Kidney (tissue), 14 donors: ENCODE measurements around the gene TAS1R3. TPM values are rescaled to one million over a fixed set of nuclear protein-coding genes. Genes with fewer than 3 reads are reported as not detected.

Experiments
- DNase-seq, 5 donors: peaks; one replicate each; pipeline ENCODE4 v3.0.0-alpha.2; 2013 to 2020
- FAIRE-seq: peaks from 2 replicates; lab custom pipeline; 2012; peaks lifted over from hg19 to GRCh38; lab: Jason Lieb, UNC
- H3K27ac ChIP-seq, 2 donors: one replicate each; pipeline ENCODE4 v1.7.0; 2013; ENCODE audit warnings: low read depth in 2 of 2, low read length in 2 of 2, inconsistent platforms in 1 of 2
- H3K27me3 ChIP-seq: one replicate; pipeline ENCODE4 v1.7.1; 2013; ENCODE audit warnings: low read length, inconsistent platforms; ENCODE audit not compliant: control insufficient read depth, insufficient read depth
- H3K36me3 ChIP-seq, 3 donors: one replicate each; pipeline versions ENCODE4 v1.7.0 to v1.7.1; 2013; ENCODE audit warnings: low read length in 3 of 3, control low read depth in 1 of 3, inconsistent platforms in 1 of 3; ENCODE audit not compliant: insufficient read depth in 3 of 3, control insufficient read depth in 2 of 3
- H3K4me1 ChIP-seq, 3 donors: one replicate each; pipeline versions ENCODE4 v1.7.0 to v1.7.1; 2013; ENCODE audit warnings: low read length in 3 of 3, inconsistent platforms in 1 of 3, low read depth in 1 of 3; ENCODE audit not compliant: control insufficient read depth in 2 of 3, insufficient read depth in 2 of 3
- H3K4me3 ChIP-seq, 3 donors: one replicate each; pipeline versions ENCODE4 v1.7.0 to v1.8.1; 2013; ENCODE audit warnings: low read length in 3 of 3, control low read depth in 1 of 3, inconsistent platforms in 1 of 3
- H3K9ac ChIP-seq, 3 donors: one replicate each; pipeline versions ENCODE4 v1.7.0 to v1.7.1; 2013; ENCODE audit warnings: low read length in 3 of 3, control low read depth in 1 of 3, inconsistent platforms in 1 of 3
- H3K9me3 ChIP-seq, 3 donors: one replicate each; pipeline versions ENCODE4 v1.7.0 to v1.7.1; 2013; ENCODE audit warnings: low read length in 3 of 3, control low read depth in 1 of 3, inconsistent platforms in 1 of 3; ENCODE audit not compliant: control insufficient read depth in 2 of 3, insufficient read depth in 1 of 3
- intact Hi-C: fragments of 100-400 bp; cut with DNase I; formaldehyde crosslinking; loops from one replicate; pipeline ENCODE4 v1.11.1; 2022
- polyA plus RNA-seq: library from polyadenylated mRNA; stranded (reverse); fragments of 350-450 nt; fragmentation: Illumina TruSeq; extraction: RNeasy Lipid Tissue Mini Kit (QIAGEN cat#74804); gene quantifications from one replicate; pipeline ENCODE4 v1.2.3, GENCODE V29; 2014; ENCODE audit warnings: low read depth, low replicate concordance; ENCODE audit not compliant: insufficient read depth
- total RNA-seq: library from RNA; stranded (reverse); fragmentation: NEBNext Ultra II Directional; extraction: Animal tissue kit (Norgen Biotek cat#: 25700); gene quantifications from one replicate; pipeline ENCODE4 v1.2.1, GENCODE V29; 2021
- TF ChIP-seq, protein P1 (sequence below): IDR thresholded peaks from 3 replicates; pipeline ENCODE4 v1.5.1; 2012; ENCODE audit warnings: mild to moderate bottlenecking, moderate library complexity, borderline replicate concordance; ENCODE audit not compliant: insufficient read depth; ENCODE audit errors: extremely low read depth
- donor health status: control.
- donor health status: control.
- donor health status: control.
- donor health status: control.
- donor health status: control.
- donor health status: DM: yes; HTN: yes; CAD: no.
- donor health status: Normal renal cell carcinoma (clear cell type).

The TAS1R3 gene
- total and polyA plus RNA-seq, 2 donors from 2014 or later, result 0.15 to 1.3 TPM

- intact Hi-C loops, result no loop called here
- no peak overlapping the region for H3K4me3 ChIP-seq
- TF ChIP-seq, protein P1, sequence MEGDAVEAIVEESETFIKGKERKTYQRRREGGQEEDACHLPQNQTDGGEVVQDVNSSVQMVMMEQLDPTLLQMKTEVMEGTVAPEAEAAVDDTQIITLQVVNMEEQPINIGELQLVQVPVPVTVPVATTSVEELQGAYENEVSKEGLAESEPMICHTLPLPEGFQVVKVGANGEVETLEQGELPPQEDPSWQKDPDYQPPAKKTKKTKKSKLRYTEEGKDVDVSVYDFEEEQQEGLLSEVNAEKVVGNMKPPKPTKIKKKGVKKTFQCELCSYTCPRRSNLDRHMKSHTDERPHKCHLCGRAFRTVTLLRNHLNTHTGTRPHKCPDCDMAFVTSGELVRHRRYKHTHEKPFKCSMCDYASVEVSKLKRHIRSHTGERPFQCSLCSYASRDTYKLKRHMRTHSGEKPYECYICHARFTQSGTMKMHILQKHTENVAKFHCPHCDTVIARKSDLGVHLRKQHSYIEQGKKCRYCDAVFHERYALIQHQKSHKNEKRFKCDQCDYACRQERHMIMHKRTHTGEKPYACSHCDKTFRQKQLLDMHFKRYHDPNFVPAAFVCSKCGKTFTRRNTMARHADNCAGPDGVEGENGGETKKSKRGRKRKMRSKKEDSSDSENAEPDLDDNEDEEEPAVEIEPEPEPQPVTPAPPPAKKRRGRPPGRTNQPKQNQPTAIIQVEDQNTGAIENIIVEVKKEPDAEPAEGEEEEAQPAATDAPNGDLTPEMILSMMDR, result no peak
- H3K36me3 ChIP-seq, result peaks cover 4 to 12% (median 11%) of the 10 kb centered on the region in 3 donors
- no peaks in the 10 kb centered on the region for H3K27me3 ChIP-seq
- DNase-seq, result no peak
- no peak overlapping the region for H3K9ac ChIP-seq
- H3K4me1 ChIP-seq, result peaks cover 0 to 2% (median 0%) of the 10 kb centered on the region in 3 donors
- FAIRE-seq, result no peak
- no peaks in the 10 kb centered on the region for H3K9me3 ChIP-seq
- no peak overlapping the region for H3K27ac ChIP-seq
These were observed 9.9 kb downstream of the TAS1R3 start for GRCh38 chr1:1340791-1341548.

DNA sequence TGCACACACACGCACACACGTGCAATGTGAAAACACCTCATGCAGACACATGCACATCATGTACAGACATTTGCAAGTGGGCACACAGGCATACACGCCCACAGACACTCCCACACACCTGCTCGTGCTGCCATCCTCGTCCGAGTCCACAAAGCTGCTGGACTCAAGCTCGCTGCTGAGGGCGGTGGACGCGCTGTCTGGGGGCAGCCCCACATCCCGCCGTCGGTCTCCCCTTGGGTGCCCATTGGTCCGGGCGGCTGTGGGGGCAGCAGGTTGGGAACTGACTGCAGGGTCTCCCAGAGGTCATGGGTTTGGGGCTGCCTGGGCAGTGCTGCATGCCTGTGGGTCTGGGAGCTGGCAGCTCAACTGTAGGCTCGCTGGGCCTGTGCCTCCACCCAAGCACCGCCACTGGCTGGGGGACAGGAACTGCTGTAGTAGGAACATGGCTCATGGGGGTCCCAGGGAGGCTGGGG lies 10.5 kb downstream of the TAS1R3 start:
- H3K9ac ChIP-seq, result no peak overlapping the region

GRCh38 chr1:1342061-1342562 lies 11.0 kb downstream of the TAS1R3 start:
- no peak for DNase-seq
- Histone ChIP-seq H3K4me3 (no peak overlapping the region), H3K27ac (no peak overlapping the region), H3K4me1 (peaks cover 0 to 11% (median 0%) of the 10 kb centered on the region in 3 donors), H3K9ac (no peak overlapping the region), H3K9me3 (no peaks in the 10 kb centered on the region), H3K27me3 (no peaks in the 10 kb centered on the region), H3K36me3 (peaks cover 4 to 12% (median 11%) of the 10 kb centered on the region in 3 donors)
- TF ChIP-seq, protein P1, result no peak
- intact Hi-C loops, result no loop called here
- no peak for FAIRE-seq

More for the DNA sequence above, 10.5 kb downstream of the TAS1R3 start:
- Histone ChIP-seq H3K27me3 (no peaks in the 10 kb centered on the region), H3K4me1 (peaks cover 0 to 6% (median 0%) of the 10 kb centered on the region in 3 donors), H3K9me3 (no peaks in the 10 kb centered on the region), H3K36me3 (peaks cover 4 to 12% (median 11%) of the 10 kb centered on the region in 3 donors), H3K4me3 (no peak overlapping the region), H3K27ac (no peak overlapping the region)
- intact Hi-C loops, result no loop called here
- FAIRE-seq (no peak), DNase-seq (no peak)
- TF ChIP-seq, protein P1, result no peak
